Adrenal gland (tissue), 12 donors: ENCODE data around the gene BRINP2. TPM values are rescaled to one million over a fixed set of nuclear protein-coding genes. Genes with fewer than 3 reads are reported as not detected.

ENCODE experiments used
- DNase-seq, 7 donors: peaks; one replicate each; pipeline ENCODE4 v3.0.0-alpha.2; 2019 to 2020
- H3K27ac ChIP-seq, 5 donors: fragments of 200-600 bp; sonication (generic) in 4 of 5; 1 replicate in 3 of 5; 2 replicates in 2 of 5; pipeline versions ENCODE4 v1.5.1 to v1.8.0; 2016 to 2020; ENCODE audit warnings: mild to moderate bottlenecking in 1 of 5
- H3K27me3 ChIP-seq: fragments of 200-600 bp; 2 replicates; pipeline ENCODE4 v1.8.0; 2021
- H3K36me3 ChIP-seq, 2 donors: fragments of 200-600 bp; replicated peaks in 1 of 2; 1 replicate in 1 of 2; 2 replicates in 1 of 2; pipeline versions ENCODE4 v1.5.1 to v1.8.0; 2018 to 2022
- H3K4me1 ChIP-seq, 2 donors: fragments of 200-600 bp; replicated peaks in 1 of 2; 1 replicate in 1 of 2; 2 replicates in 1 of 2; pipeline versions ENCODE4 v1.5.1 to v1.8.0; 2018 to 2021
- H3K4me3 ChIP-seq, 4 donors: fragments of 200-600 bp; sonication (generic) in 3 of 4; one replicate each; pipeline ENCODE4 v1.5.1; 2016 to 2018
- H3K9me3 ChIP-seq, 3 donors: fragments of 200-600 bp; sonication (generic) in 1 of 3; replicated peaks in 1 of 3; 1 replicate in 2 of 3; 2 replicates in 1 of 3; pipeline versions ENCODE4 v1.5.1 to v1.8.0; 2016 to 2021
- CTCF ChIP-seq, 6 experiments: fragments of 450-650 bp in 4 of 6; fragments of 200-600 bp in 2 of 6; sonication (generic) in 1 of 6; IDR thresholded peaks; 1 replicate in 5 of 6; 2 replicates in 1 of 6; pipeline versions ENCODE4 v1.5.1 to v1.8.0; 2016 to 2021; ENCODE audit warnings: antibody characterized with exemption in 6 of 6, mild to moderate bottlenecking in 2 of 6, moderate library complexity in 1 of 6
- POLR2A ChIP-seq, 2 donors: fragments of 450-650 bp; IDR thresholded peaks; one replicate each; pipeline ENCODE4 v1.6.1; 2017; ENCODE audit warnings: antibody characterized with exemption in 2 of 2, mild to moderate bottlenecking in 2 of 2, moderate library complexity in 1 of 2
- WGBS, 4 donors: extraction: QIAGEN DNeasy Blood & Tissue Kit in 2 of 4; methylation state at CpG; one replicate each; pipeline versions ENCODE4 v1.1.5 to v1.1.7; 2013 to 2017; 5-methylcytosine and 5-hydroxymethylcytosine counted together
- intact Hi-C, 2 donors: fragments of 100-400 bp; cut with DNase I; formaldehyde crosslinking; loops; one replicate each; pipeline versions ENCODE4 v1.14.1 to v1.15.0; 2022 to 2023
- polyA plus RNA-seq, 3 donors: library from polyadenylated mRNA; stranded (reverse); fragments of 200-250 nt in 2 of 3; fragments of 350-450 nt in 1 of 3; fragmentation: Illumina TruSeq in 1 of 3; extraction: RNeasy Lipid Tissue Mini Kit (QIAGEN cat#74804) in 1 of 3; gene quantifications; one replicate each; pipeline ENCODE4 v1.2.3, GENCODE V29; 2013 to 2014
- total RNA-seq, 9 donors: library from RNA; depleted of rRNA in 4 of 9; stranded (reverse); fragments of >200 nt in 4 of 9; fragments of 120-200 nt in 1 of 9; fragmentation: NEBNext Ultra II Directional in 1 of 9; extraction: Animal tissue kit (Norgen Biotek cat#: 25700) in 1 of 9; gene quantifications; one replicate each; pipeline versions ENCODE4 v1.1.0 to v1.2.4, GENCODE V29; 2013 to 2023
- donor health status: healthy with polysubstance abuse.
- donor health status: Bipolar disorder and iron deficiency.
- donor health status: DM: yes; HTN: yes; CAD: no.
- donor health status: DM: no; HTN: no; CAD: no.
- donor health status: DM: no; HTN: no; CAD: no.
- donor health status: DM: yes; HTN: yes; CAD: no.

Gene BRINP2
- total and polyA plus RNA-seq, 12 donors, result 5.6 to 28.2 (median 16.5) TPM

DNA sequence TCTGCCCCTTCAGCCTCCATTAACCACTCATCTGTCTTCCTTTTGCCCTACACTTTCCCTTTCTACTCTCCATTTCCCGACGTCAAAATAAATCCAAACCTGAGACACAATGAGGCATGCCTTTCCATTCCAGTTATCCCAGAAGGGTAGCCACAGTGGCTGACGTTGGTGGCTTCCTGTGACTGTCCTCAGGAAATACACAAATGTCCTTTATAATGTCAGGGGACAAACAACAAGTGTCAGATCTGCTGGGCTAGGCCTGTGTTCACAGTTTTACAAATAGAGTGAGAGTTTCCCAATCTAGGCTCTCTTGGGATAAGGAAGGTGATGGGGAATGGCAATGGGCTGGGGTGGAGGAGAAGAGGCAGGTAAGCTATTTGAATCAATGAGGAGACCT lies 135.3 kb downstream of the BRINP2 start:
- H3K36me3 ChIP-seq, result no peaks in the 10 kb centered on the region
- no peaks in the 10 kb centered on the region for H3K27me3 ChIP-seq
- no peak overlapping the region for H3K27ac ChIP-seq
- TF ChIP-seq CTCF (IDR thresholded peaks at IDR 0.05), result no peak
- no peak for TF ChIP-seq POLR2A (IDR thresholded peaks at IDR 0.05)
- no peak for DNase-seq
- WGBS, 4 donors, result 28 to 33% (median 29%) methylated on average over 3 of the region's 3 CpGs
- no peak overlapping the region for H3K4me3 ChIP-seq
- H3K4me1 ChIP-seq, result no peaks in the 10 kb centered on the region
- intact Hi-C loops, result no loop called here
- no peaks in the 10 kb centered on the region for H3K9me3 ChIP-seq

DNA sequence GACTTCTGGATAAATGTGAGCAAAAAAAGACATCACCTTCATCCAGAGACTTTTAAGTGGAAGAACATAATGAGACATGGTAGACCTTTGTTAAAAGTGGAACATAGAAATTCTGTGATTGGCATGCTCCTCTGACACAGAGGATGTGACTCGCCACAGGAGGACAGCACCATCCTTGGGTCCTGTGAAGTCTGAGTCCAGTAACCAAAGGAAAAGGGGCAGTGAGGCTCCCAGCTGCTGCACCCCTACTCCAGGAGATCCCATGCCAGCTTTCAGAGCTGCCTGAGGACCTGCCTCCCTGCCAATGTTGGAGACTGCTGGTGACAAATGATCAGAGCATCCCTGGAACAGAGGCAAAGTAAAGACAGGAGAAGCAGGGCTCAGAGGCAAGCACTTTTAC lies 136.2 kb downstream of the BRINP2 start:
- TF ChIP-seq POLR2A (IDR thresholded peaks at IDR 0.05) (no peak), CTCF (IDR thresholded peaks at IDR 0.05) (no peak)
- Histone ChIP-seq H3K27me3 (peaks cover 3% of the 10 kb centered on the region), H3K9me3 (no peaks in the 10 kb centered on the region), H3K36me3 (no peaks in the 10 kb centered on the region), H3K4me3 (no peak overlapping the region), H3K27ac (no peak overlapping the region), H3K4me1 (no peaks in the 10 kb centered on the region)
- no peak for DNase-seq
- 83 to 100% (median 91%) methylated on average over 1 of the region's 1 CpG for WGBS, 4 donors
- intact Hi-C loops, result no loop called here

GRCh38 chr1:177307771-177308170 lies 137.0 kb downstream of the BRINP2 start:
- Histone ChIP-seq H3K4me1 (no peaks in the 10 kb centered on the region), H3K9me3 (no peaks in the 10 kb centered on the region), H3K4me3 (no peak overlapping the region), H3K27ac (no peak overlapping the region), H3K36me3 (no peaks in the 10 kb centered on the region), H3K27me3 (peaks cover 3% of the 10 kb centered on the region)
- no peak for DNase-seq
- intact Hi-C loops, result no loop called here
- TF ChIP-seq CTCF (IDR thresholded peaks at IDR 0.05) (no peak), POLR2A (IDR thresholded peaks at IDR 0.05) (no peak)

- intact Hi-C loops, result no loop called here
- 40 to 67% (median 56%) methylated on average over 2 of the region's 2 CpGs for WGBS, 4 donors
These were observed 139.1 kb downstream of the BRINP2 start for GRCh38 chr1:177309880-177310279.

More at GRCh38 chr1:177309880-177310279, 139.1 kb downstream of the BRINP2 start:
- H3K36me3 ChIP-seq, result no peaks in the 10 kb centered on the region
- no peak overlapping the region for H3K27ac ChIP-seq
- no peak overlapping the region for H3K4me3 ChIP-seq
- TF ChIP-seq CTCF (IDR thresholded peaks at IDR 0.05), result no peak
- TF ChIP-seq POLR2A (IDR thresholded peaks at IDR 0.05), result no peak
- no peak for DNase-seq
- H3K27me3 ChIP-seq, result peaks cover 3% of the 10 kb centered on the region
- no peaks in the 10 kb centered on the region for H3K4me1 ChIP-seq
- H3K9me3 ChIP-seq, result no peaks in the 10 kb centered on the region
